B cell (primary cell): ENCODE measurements around the gene TRIM56. TPM values are rescaled to one million over a fixed set of nuclear protein-coding genes. Genes with fewer than 3 reads are reported as not detected.

Experiments
- ATAC-seq: fragments of 200-7000 bp; cut with Tn5 transposase; one replicate; pipeline ENCODE4 v1.10.0; 2021; ENCODE audit warnings: low read depth, mild to moderate bottlenecking, moderate number of reproducible peaks, moderate library complexity
- CTCF ChIA-PET: fragments of 350-600 bp; sonication (Branson Sonifier 250); formaldehyde crosslinking; loops from one replicate; lab custom pipeline; 2021; ENCODE audit warnings: antibody characterized with exemption, inconsistent platforms; lab: Charles Lee
- POLR2A ChIA-PET: fragments of 350-600 bp; sonication (Branson Sonifier 250); formaldehyde crosslinking; loops from one replicate; lab custom pipeline; 2021; ENCODE audit warnings: antibody characterized with exemption; lab: Charles Lee
- DNase-seq: peaks from one replicate; pipeline ENCODE4 v3.0.0; 2013
- H2AFZ ChIP-seq: 2 replicates; pipeline ENCODE4 v1.6.1; 2012; ENCODE audit warnings: mild to moderate bottlenecking, low read depth, low read length; ENCODE audit not compliant: insufficient read depth, poor library complexity, severe bottlenecking
- H3K27ac ChIP-seq, 2 donors: 1 replicate in 1 of 2; 2 replicates in 1 of 2; pipeline ENCODE4 v1.5.1; 2012 to 2013; ENCODE audit warnings: low read length in 2 of 2, mild to moderate bottlenecking in 2 of 2, moderate library complexity in 1 of 2
- H3K27me3 ChIP-seq, 4 experiments: fragments of 200-600 bp in 1 of 4; sonication (generic) in 1 of 4; replicated peaks in 1 of 4; 1 replicate in 2 of 4; 2 replicates in 2 of 4; pipeline versions ENCODE4 v1.6.1 to v1.7.0; 2013 to 2016; ENCODE audit warnings: low read length in 3 of 4, mild to moderate bottlenecking in 2 of 4, mixed read lengths in 1 of 4, moderate library complexity in 1 of 4; ENCODE audit not compliant: insufficient read depth in 4 of 4, control insufficient read depth in 3 of 4; ENCODE audit errors: control extremely low read depth in 1 of 4
- H3K36me3 ChIP-seq, 2 experiments: replicated peaks in 1 of 2; 1 replicate in 1 of 2; 2 replicates in 1 of 2; pipeline versions ENCODE4 v1.6.1 to v1.7.1; 2013; ENCODE audit warnings: low read length in 1 of 2; ENCODE audit not compliant: insufficient read depth in 2 of 2, control insufficient read depth in 1 of 2; ENCODE audit errors: control extremely low read depth in 1 of 2, extremely low read depth in 1 of 2
- H3K4me1 ChIP-seq, 2 donors: fragments of 200-600 bp in 1 of 2; sonication (generic) in 1 of 2; 1 replicate in 1 of 2; 2 replicates in 1 of 2; pipeline versions ENCODE4 v1.5.1 to v1.6.1; 2013 to 2017; ENCODE audit warnings: low read length in 2 of 2; ENCODE audit not compliant: control insufficient read depth in 2 of 2, insufficient read depth in 2 of 2
- H3K4me2 ChIP-seq: replicated peaks from 2 replicates; pipeline ENCODE3; 2012; ENCODE audit warnings: mild to moderate bottlenecking, low read depth, low read length; ENCODE audit not compliant: poor library complexity, severe bottlenecking
- H3K4me3 ChIP-seq, 5 experiments: fragments of 200-600 bp in 1 of 5; sonication (generic) in 1 of 5; 1 replicate in 3 of 5; 2 replicates in 2 of 5; pipeline versions ENCODE4 v1.5.1 to v1.7.0; 2011 to 2016; ENCODE audit warnings: low read length in 4 of 5, mild to moderate bottlenecking in 4 of 5, low read depth in 2 of 5, control low read depth in 1 of 5, moderate library complexity in 1 of 5; ENCODE audit not compliant: insufficient read depth in 1 of 5; ENCODE audit errors: control extremely low read depth in 1 of 5, extremely low read depth in 1 of 5
- H3K79me2 ChIP-seq: fragments of 200-600 bp; sonication (generic); one replicate; pipeline ENCODE4 v1.6.0; 2016; ENCODE audit warnings: low read length; ENCODE audit not compliant: control insufficient read depth, insufficient read depth
- H3K9ac ChIP-seq: fragments of 200-600 bp; sonication (generic); 2 replicates; pipeline ENCODE4 v1.6.1; 2017; ENCODE audit warnings: mild to moderate bottlenecking, low read length, moderate library complexity
- H3K9me3 ChIP-seq, 3 donors: one replicate each; pipeline versions ENCODE4 v1.6.1 to v1.7.1; 2013; ENCODE audit warnings: low read length in 2 of 3; ENCODE audit not compliant: control insufficient read depth in 2 of 3, insufficient read depth in 1 of 3; ENCODE audit errors: control extremely low read depth in 1 of 3
- H4K20me1 ChIP-seq: 2 replicates; pipeline ENCODE4 v1.6.0; 2012; ENCODE audit warnings: mild to moderate bottlenecking, low read length; ENCODE audit not compliant: insufficient read depth, control insufficient read depth, poor library complexity, severe bottlenecking
- H3K27ac Mint-ChIP-seq: one replicate; pipeline ENCODE4 v1.8.0; 2021; ENCODE audit warnings: mixed read lengths
- H3K27me3 Mint-ChIP-seq: one replicate; pipeline ENCODE4 v1.8.0; 2021; ENCODE audit warnings: mixed read lengths
- H3K4me1 Mint-ChIP-seq: one replicate; pipeline ENCODE4 v1.8.0; 2021; ENCODE audit warnings: mixed read lengths
- H3K4me3 Mint-ChIP-seq: one replicate; pipeline ENCODE4 v1.8.0; 2021; ENCODE audit warnings: mixed read lengths
- H3K9me3 Mint-ChIP-seq: one replicate; pipeline ENCODE4 v1.8.0; 2022; ENCODE audit warnings: mixed read lengths; ENCODE audit not compliant: insufficient read depth
- CTCF ChIP-seq: fragments of 200-600 bp; IDR thresholded peaks from one replicate; pipeline ENCODE4 v1.8.0; 2022; ENCODE audit warnings: antibody characterized with exemption, mild to moderate bottlenecking
- EZH2 ChIP-seq: IDR thresholded peaks from 2 replicates; pipeline ENCODE4 v1.6.1; 2012; ENCODE audit warnings: borderline replicate concordance, low read depth, mild to moderate bottlenecking, moderate library complexity, low read length; ENCODE audit not compliant: insufficient read depth, poor library complexity, severe bottlenecking
- WGBS: methylation state at CpG from one replicate; pipeline ENCODE4 v1.1.5; 2013; ENCODE audit warnings: missing lambda C conversion rate; ENCODE audit not compliant: insufficient coverage; 5-methylcytosine and 5-hydroxymethylcytosine counted together
- intact Hi-C: fragments of 100-400 bp; cut with micrococcal nuclease; formaldehyde crosslinking; loops from one replicate; pipeline ENCODE4 v1.10.0; 2022
- polyA plus RNA-seq: library from polyadenylated mRNA; depleted of rRNA; stranded (reverse); fragments of >200 nt; gene quantifications from 2 replicates; pipeline ENCODE4 v1.2.3, GENCODE V29; 2012
- total RNA-seq, 2 donors: library from RNA; stranded (reverse); fragments of 120-200 nt in 1 of 2; gene quantifications; 1 replicate in 1 of 2; 2 replicates in 1 of 2; pipeline versions ENCODE4 v1.2.3 to v1.2.4, GENCODE V29; 2013 to 2022

TRIM56 gene
- total and polyA plus RNA-seq, 2 donors (not counting 1 experiment from before 2014, with no cell fraction given) = 8.4 to 85.7 TPM

- Histone ChIP-seq H3K4me2 (no peak overlapping the region), H3K4me3 (no peak overlapping the region), H3K4me1 (peaks cover 16 to 17% of the 10 kb centered on the region in 2 donors), H3K9me3 (peaks cover 0 to 7% (median 0%) of the 10 kb centered on the region in 3 donors), H3K27ac (no peak overlapping the region), H4K20me1 (no peaks in the 10 kb centered on the region), H3K27me3 (peaks cover 0 to 22% (median 7%) of the 10 kb centered on the region in 4 experiments), H2AFZ (no peak overlapping the region), H3K9ac (no peak overlapping the region), H3K36me3 (no peaks in the 10 kb centered on the region), H3K79me2 (no peaks in the 10 kb centered on the region)
- POLR2A ChIA-PET = no interaction called here
- Mint-ChIP-seq H3K4me3 (peak overlapping the region; percentile 82), H3K4me1 (peaks cover 39% of the 10 kb centered on the region), H3K27ac (peak overlapping the region; percentile 74), H3K27me3 (peaks cover 40% of the 10 kb centered on the region), H3K9me3 (no peaks in the 10 kb centered on the region)
- ATAC-seq (no peak), DNase-seq (no peak)
- intact Hi-C loops = loop anchor here (5.0 kb wide), 1 partner anchor 50 kb away; no protein-coding TSS in a partner anchor
- CTCF ChIA-PET = interaction anchor here (1.6 to 3.3 kb wide), 2 partner anchors 9 to 16 kb away, joined by 3 to 28 read pairs; no protein-coding TSS in a partner anchor
- WGBS = 76% methylated on average over 2 of the region's 3 CpGs
- TF ChIP-seq EZH2 (no peak), CTCF (no peak)
Observed at GRCh38 chr7:101127460-101128039, 42.3 kb downstream of the TRIM56 start.
